Right lobe of liver (tissue), 6 donors: ENCODE measurements around the gene CD8A. TPM values are rescaled to one million over a fixed set of nuclear protein-coding genes. Genes with fewer than 3 reads are reported as not detected.
"Not testable (repeated sequence)": the region's sequence is repeated elsewhere in the genome, so short reads cannot be mapped to it uniquely, and the experiment has no call there.

Source experiments
- ATAC-seq, 4 donors: fragments of 200-7000 bp; cut with Tn5 transposase; one replicate each; pipeline ENCODE4 v1.9.1; 2020; ENCODE audit warnings: mild to moderate bottlenecking in 4 of 4, moderate library complexity in 4 of 4
- DNase-seq, 3 donors: peaks; one replicate each; pipeline ENCODE4 v3.0.0-alpha.2; 2020
- H3K27ac ChIP-seq, 3 donors: fragments of 200-600 bp; one replicate each; pipeline ENCODE4 v1.8.0; 2022
- H3K27me3 ChIP-seq, 2 donors: fragments of 200-600 bp; one replicate each; pipeline ENCODE4 v1.8.0; 2022
- H3K36me3 ChIP-seq, 4 donors: fragments of 200-600 bp; sonication (generic) in 1 of 4; one replicate each; pipeline versions ENCODE4 v1.5.1 to v1.8.0; 2017 to 2022; ENCODE audit warnings: control low read depth in 1 of 4
- H3K4me1 ChIP-seq, 4 donors: fragments of 200-600 bp; sonication (generic) in 1 of 4; one replicate each; pipeline versions ENCODE4 v1.5.1 to v1.8.0; 2017 to 2022; ENCODE audit warnings: control low read depth in 1 of 4
- H3K4me3 ChIP-seq, 3 donors: fragments of 200-600 bp; one replicate each; pipeline ENCODE4 v1.8.0; 2022
- H3K9me3 ChIP-seq, 4 donors: fragments of 200-600 bp; sonication (generic) in 1 of 4; one replicate each; pipeline versions ENCODE4 v1.5.1 to v1.8.0; 2017 to 2022; ENCODE audit warnings: control low read depth in 1 of 4
- CTCF ChIP-seq, 4 donors: fragments of 200-600 bp in 3 of 4; fragments of 450-650 bp in 1 of 4; IDR thresholded peaks; one replicate each; pipeline versions ENCODE4 v1.5.1 to v1.8.0; 2016 to 2022; ENCODE audit warnings: antibody characterized with exemption in 4 of 4, mild to moderate bottlenecking in 2 of 4
- POLR2A ChIP-seq: fragments of 450-650 bp; IDR thresholded peaks from one replicate; pipeline ENCODE4 v1.6.1; 2017; ENCODE audit warnings: antibody characterized with exemption, mild to moderate bottlenecking
- WGBS: methylation state at CpG from one replicate; pipeline ENCODE4 v1.1.6; 2018; ENCODE audit warnings: low coverage, low lambda C conversion rate; ENCODE audit not compliant: insufficient coverage; ENCODE audit errors: missing lambda C conversion rate; 5-methylcytosine and 5-hydroxymethylcytosine counted together
- intact Hi-C, 2 donors: fragments of 100-400 bp; cut with DNase I; formaldehyde crosslinking; loops; one replicate each; pipeline versions ENCODE4 v1.11.2 to v1.14.1; 2022
- total RNA-seq, 6 experiments: library from RNA; depleted of rRNA in 2 of 6; stranded (reverse); fragments of >200 nt in 2 of 6; fragmentation: NEBNext Ultra II Directional in 3 of 6; extraction: Animal tissue kit (Norgen Biotek cat#: 25700) in 3 of 6; gene quantifications; one replicate each; pipeline versions ENCODE4 v1.1.0 to v1.2.4, GENCODE V29; 2016 to 2023
- donor health status: DM: no; HTN: yes; CAD: no.
- donor health status: DM: no; HTN: no; CAD: no.
- donor health status: DM: no; HTN: no; CAD: no.
- donor health status: DM: no; HTN: yes; CAD: no.
- donor health status: DM: no; HTN: yes; CAD: no.

CD8A gene
- total RNA-seq, 6 experiments from 2014 or later, result 0.26 to 1.1 (median 0.61) TPM

DNA sequence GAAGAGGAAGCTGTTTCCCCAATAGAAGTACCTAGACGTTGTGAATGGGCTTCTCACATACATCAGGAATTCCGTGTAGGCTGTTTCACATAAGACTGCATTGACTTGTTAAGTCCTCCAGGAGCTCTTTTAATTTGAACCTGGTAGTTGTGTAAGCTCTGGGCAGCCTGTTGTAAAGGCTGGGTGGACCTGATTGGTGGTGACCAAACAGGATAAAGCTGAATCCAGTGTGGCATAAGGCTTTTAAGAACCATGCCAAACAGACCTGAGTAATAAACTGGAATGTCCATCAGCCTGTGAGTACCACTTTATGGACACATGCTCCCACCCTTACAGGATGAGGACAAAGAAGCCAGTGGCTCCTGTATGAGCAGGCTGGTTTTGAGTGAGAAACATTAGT is 46.6 kb downstream of the CD8A start:
- TF ChIP-seq POLR2A (no peak), CTCF (IDR thresholded peaks at IDR 0.05) (no peak)

GRCh38 chr2:86741889-86742498 is 48.7 kb downstream of the CD8A start:
- H3K27ac ChIP-seq, intact Hi-C loops, H3K9me3 ChIP-seq, ATAC-seq, DNase-seq, H3K27me3 ChIP-seq, H3K4me3 ChIP-seq, H3K4me1 ChIP-seq, H3K36me3 ChIP-seq: not testable (repeated sequence)
- no CpG with 5 or more reads among the region's 4 CpGs for WGBS

More for the DNA sequence above, 46.6 kb downstream of the CD8A start:
- DNase-seq (no peak), ATAC-seq (no peak)
- Histone ChIP-seq H3K4me3 (no peak overlapping the region), H3K27ac (no peak overlapping the region), H3K36me3 (no peaks in the 10 kb centered on the region), H3K4me1 (no peaks in the 10 kb centered on the region), H3K27me3 (no peaks in the 10 kb centered on the region), H3K9me3 (no peaks in the 10 kb centered on the region)
- intact Hi-C loops, result no loop called here
- 92% methylated on average over 2 of the region's 2 CpGs for WGBS

- peak; percentile 21 to 49 (median 40) for ATAC-seq
Measured at GRCh38 chr2:86739889-86740288, 50.8 kb downstream of the CD8A start.

GRCh38 chr2:86739485-86739884 is 51.2 kb downstream of the CD8A start:
- H3K27ac ChIP-seq, H3K27me3 ChIP-seq, H3K9me3 ChIP-seq, H3K4me1 ChIP-seq, DNase-seq, intact Hi-C loops, H3K36me3 ChIP-seq, H3K4me3 ChIP-seq: not testable (repeated sequence)
- ATAC-seq, result peak; percentile 58 to 71 (median 68)

More at GRCh38 chr2:86739889-86740288, 50.8 kb downstream of the CD8A start:
- H3K9me3 ChIP-seq, H3K27me3 ChIP-seq, H3K27ac ChIP-seq, H3K4me1 ChIP-seq, DNase-seq, H3K36me3 ChIP-seq, intact Hi-C loops, H3K4me3 ChIP-seq: not testable (repeated sequence)
- no CpG with 5 or more reads among the region's 11 CpGs for WGBS

DNA sequence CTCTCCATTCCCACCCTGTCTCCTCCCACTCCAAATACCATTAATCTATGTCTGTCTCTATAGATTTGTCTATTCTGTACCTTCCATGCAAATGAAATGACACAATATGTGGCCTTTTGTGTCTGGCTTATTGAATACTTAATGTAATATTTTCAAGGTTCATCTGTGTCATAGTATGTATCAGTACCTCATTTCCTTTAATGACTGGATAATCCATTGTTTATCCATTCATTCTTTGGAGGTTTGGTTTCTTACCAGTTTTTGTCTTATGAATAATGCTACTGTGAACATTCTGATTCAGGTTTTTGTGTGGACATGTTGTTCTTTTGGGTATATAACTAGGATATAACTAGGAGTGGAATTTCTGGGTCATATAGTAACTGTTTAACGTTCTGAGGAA is 55.8 kb downstream of the CD8A start:
- intact Hi-C loops, H3K4me1 ChIP-seq, H3K27me3 ChIP-seq, H3K9me3 ChIP-seq, H3K36me3 ChIP-seq, DNase-seq, H3K27ac ChIP-seq, ATAC-seq, H3K4me3 ChIP-seq: not testable (repeated sequence)
- WGBS, result no CpG with 5 or more reads among the region's 1 CpG

Other genes with a start within 250 kb of the CD8A start
- gene CHMP3, start 227.5 kb downstream of the CD8A start, total RNA-seq, result 10 to 100 TPM; 16.2 to 29.3 (median 24.4) TPM
- 10 to 100 TPM; 30.6 to 47.7 (median 39.7) TPM for gene RNF103, start 167.0 kb downstream of the CD8A start, total RNA-seq
- gene RMND5A, start 70.6 kb downstream of the CD8A start, total RNA-seq, result 10 to 100 TPM; 22.2 to 45.6 (median 33.8) TPM
- gene CD8B, start 71.0 kb upstream of the CD8A start, total RNA-seq, result under 1 TPM in 3 of 6 experiments, not detected in 3; 0.25 to 0.68 (median 0.27) TPM
- 1 to 10 TPM in 1 of 6 experiments, under 1 TPM in 4, not detected in 1; 0.20 to 1.6 (median 0.67) TPM for gene RGPD1, start 151.2 kb upstream of the CD8A start, total RNA-seq
- 100 to 1,000 TPM; 103 to 189 (median 134) TPM for gene PLGLB1, start 230.9 kb upstream of the CD8A start, total RNA-seq